ENCODE measurements around the gene ARL14.

DNA sequence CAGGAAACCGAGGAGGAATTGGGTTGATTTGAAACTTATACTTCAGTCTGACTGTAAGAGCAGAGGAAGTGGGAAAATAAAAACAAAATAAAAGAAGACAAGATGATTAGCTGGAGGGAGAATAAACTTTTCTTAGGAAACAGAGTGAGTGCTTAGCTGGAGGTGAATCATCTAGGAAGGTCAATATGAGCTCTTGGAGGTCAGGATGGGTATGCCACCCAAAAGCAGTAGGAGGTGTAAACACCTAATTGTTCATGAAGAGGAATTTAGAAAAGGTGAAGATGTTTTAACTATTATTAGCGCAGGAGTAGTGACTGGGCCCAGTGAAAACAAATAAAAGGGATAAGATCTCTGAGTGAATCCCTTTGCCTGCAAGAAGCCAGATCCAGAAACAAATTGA is 39.9 kb upstream of the ARL14 start:
- TF ChIP-seq, protein P1, sequence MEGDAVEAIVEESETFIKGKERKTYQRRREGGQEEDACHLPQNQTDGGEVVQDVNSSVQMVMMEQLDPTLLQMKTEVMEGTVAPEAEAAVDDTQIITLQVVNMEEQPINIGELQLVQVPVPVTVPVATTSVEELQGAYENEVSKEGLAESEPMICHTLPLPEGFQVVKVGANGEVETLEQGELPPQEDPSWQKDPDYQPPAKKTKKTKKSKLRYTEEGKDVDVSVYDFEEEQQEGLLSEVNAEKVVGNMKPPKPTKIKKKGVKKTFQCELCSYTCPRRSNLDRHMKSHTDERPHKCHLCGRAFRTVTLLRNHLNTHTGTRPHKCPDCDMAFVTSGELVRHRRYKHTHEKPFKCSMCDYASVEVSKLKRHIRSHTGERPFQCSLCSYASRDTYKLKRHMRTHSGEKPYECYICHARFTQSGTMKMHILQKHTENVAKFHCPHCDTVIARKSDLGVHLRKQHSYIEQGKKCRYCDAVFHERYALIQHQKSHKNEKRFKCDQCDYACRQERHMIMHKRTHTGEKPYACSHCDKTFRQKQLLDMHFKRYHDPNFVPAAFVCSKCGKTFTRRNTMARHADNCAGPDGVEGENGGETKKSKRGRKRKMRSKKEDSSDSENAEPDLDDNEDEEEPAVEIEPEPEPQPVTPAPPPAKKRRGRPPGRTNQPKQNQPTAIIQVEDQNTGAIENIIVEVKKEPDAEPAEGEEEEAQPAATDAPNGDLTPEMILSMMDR (conservative IDR thresholded peaks at IDR 0.05; ENCODE audit: low read length) = no peak
- TF ChIP-seq EZH2phosphoT487 (IDR thresholded peaks at IDR 0.05; ENCODE audit: borderline replicate concordance, low read depth, low read length) = no peak
